Mammary epithelial cell (primary cell): ENCODE measurements around the gene SLC39A6.

Source experiments
- CTCF ChIP-seq, 2 donors: IDR thresholded peaks in 1 of 2; conservative IDR thresholded peaks in 1 of 2; 2 replicates each; pipeline ENCODE4 v1.5.1; 2011 to 2012; ENCODE audit warnings: inconsistent platforms in 2 of 2, low read length in 2 of 2, mild to moderate bottlenecking in 2 of 2, control low read depth in 1 of 2, low read depth in 1 of 2; ENCODE audit not compliant: insufficient read depth in 1 of 2; ENCODE audit errors: extremely low read depth in 1 of 2
- EZH2 ChIP-seq: IDR thresholded peaks from 2 replicates; pipeline ENCODE4 v1.6.1; 2012; ENCODE audit warnings: low read length, inconsistent platforms, borderline replicate concordance

DNA sequence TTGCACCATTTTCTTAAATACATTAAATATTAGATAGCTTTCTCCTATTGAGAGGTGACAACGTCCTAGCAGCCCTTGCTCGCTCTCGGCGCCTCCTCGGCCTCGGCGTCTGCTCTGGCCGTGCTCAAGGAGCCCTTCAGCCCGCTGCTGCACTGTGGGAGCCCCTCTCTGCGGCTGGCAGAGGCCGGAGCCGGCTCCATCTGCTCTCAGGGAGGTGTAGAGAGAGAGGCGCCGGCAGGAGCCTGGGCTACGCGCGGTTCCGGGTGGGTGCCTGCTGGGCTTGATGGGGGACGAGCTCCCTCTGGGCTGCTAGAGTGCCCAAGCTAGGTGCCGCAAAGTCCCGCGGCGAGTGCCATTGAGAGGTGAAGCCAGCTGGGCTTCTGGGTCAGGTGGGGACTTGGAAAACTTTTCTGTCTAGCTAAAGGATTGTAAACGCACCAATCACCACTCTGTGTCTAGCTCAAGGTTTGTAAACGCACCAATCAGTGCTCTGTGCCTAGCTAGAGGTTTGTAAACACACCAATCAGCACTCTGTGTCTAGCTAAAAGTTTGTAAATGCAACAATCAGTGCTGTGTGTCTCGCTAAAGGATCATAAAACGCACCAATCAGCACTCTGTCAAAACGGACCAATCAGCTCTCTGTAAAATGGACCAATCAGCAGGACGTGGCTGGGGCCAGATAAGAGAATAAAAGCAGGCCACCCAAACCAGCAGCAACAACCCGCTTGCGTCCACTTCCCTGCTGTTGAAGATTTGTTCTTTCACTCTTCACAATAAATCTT lies 64.9 kb downstream of the SLC39A6 start:
- no peak for TF ChIP-seq CTCF (conservative IDR thresholded peaks at IDR 0.05 in 1 of 2, IDR thresholded peaks at IDR 0.05 in 1 of 2; ENCODE audit: extremely low read depth in 1 of 2, insufficient read depth in 1 of 2, low read depth in 1 of 2, low read length in 2 of 2)
- no peak for TF ChIP-seq EZH2
